ENCODE measurements around the gene IVNS1ABP. TPM values are rescaled to one million over a fixed set of nuclear protein-coding genes. Genes with fewer than 3 reads are reported as not detected.

Gene IVNS1ABP
- total RNA-seq, 1 donor from 2014 or later: 72.7 TPM

DNA sequence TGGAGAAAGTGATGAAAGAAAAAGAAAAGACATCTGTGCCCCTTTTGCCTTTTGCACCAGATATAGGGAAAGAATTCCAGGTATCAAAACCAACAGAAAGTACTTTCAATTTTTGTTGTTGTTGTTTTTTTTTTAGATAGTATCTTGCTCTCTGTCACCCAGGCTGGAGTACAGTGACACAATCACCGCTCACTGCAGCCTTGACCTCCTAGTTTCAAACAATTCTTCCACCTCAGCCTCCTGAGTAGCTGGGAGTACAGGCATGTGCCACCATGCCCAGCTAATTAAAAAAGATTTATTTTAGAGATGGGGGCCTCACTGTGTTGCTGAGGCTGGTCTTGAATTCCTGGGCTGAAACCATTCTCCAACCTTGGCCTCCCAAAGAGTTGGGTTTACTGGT lies 31.3 kb upstream of the IVNS1ABP start:
- Histone ChIP-seq H3K27me3 (ENCODE audit: control insufficient read depth, insufficient read depth, low read length) (no peaks in the 10 kb centered on the region), H3K36me3 (ENCODE audit: control insufficient read depth, insufficient read depth, low read length) (no peaks in the 10 kb centered on the region), H3K4me3 (ENCODE audit: low read depth, low read length) (no peak overlapping the region)
- no peak for DNase-seq (ENCODE audit: low read depth)
- FAIRE-seq: no peak
- TF ChIP-seq, protein P1, sequence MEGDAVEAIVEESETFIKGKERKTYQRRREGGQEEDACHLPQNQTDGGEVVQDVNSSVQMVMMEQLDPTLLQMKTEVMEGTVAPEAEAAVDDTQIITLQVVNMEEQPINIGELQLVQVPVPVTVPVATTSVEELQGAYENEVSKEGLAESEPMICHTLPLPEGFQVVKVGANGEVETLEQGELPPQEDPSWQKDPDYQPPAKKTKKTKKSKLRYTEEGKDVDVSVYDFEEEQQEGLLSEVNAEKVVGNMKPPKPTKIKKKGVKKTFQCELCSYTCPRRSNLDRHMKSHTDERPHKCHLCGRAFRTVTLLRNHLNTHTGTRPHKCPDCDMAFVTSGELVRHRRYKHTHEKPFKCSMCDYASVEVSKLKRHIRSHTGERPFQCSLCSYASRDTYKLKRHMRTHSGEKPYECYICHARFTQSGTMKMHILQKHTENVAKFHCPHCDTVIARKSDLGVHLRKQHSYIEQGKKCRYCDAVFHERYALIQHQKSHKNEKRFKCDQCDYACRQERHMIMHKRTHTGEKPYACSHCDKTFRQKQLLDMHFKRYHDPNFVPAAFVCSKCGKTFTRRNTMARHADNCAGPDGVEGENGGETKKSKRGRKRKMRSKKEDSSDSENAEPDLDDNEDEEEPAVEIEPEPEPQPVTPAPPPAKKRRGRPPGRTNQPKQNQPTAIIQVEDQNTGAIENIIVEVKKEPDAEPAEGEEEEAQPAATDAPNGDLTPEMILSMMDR (IDR thresholded peaks at IDR 0.05; ENCODE audit: insufficient read depth, low read length, severe bottlenecking): no peak

DNA sequence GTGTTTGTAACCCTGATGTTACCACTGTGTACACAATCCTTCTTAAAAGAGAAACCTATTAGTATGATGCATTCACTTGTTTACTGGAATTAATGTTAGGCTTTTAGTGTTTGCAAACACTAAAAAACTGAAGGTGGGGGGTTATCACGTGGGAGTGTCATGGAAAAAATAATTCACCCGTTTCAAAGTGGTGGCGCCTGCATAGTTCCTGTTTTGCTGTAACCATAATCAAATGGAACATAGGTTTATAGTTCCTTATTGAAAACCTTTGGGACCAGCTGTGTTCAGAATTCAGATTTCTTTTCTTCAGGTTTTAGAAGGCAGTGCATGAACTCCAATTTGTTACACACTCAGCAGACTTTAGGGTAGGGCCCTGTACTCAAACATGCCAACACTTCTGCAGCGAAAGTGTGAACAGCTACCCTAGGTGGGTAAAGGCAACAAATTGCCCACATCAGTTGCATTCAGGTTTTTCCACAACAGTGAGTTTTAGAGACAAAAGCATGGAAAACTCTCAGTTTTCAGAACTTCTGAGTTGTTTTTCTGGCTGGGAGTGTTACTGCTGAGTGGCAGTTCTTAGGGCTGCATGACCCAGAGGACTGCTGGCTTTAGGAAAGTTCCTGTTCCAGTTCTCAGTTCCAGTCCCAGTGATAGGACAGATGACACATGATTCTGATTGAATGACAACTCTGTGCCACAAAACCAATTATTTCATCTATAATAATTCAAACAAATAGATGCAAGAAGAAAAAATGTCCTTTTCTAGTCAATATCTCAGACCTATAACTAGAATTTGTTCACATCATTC lies 29.1 kb upstream of the IVNS1ABP start:
- H3K36me3 ChIP-seq (ENCODE audit: control insufficient read depth, insufficient read depth, low read length): no peaks in the 10 kb centered on the region
- no peak overlapping the region for H3K4me3 ChIP-seq (ENCODE audit: low read depth, low read length)
- FAIRE-seq (no peak), DNase-seq (ENCODE audit: low read depth) (no peak)
- H3K27me3 ChIP-seq (ENCODE audit: control insufficient read depth, insufficient read depth, low read length): no peaks in the 10 kb centered on the region
- TF ChIP-seq, protein P1 (IDR thresholded peaks at IDR 0.05; ENCODE audit: insufficient read depth, low read length, severe bottlenecking): no peak

- no peak for DNase-seq (ENCODE audit: low read depth)
- Histone ChIP-seq H3K4me3 (ENCODE audit: low read depth, low read length) (no peak overlapping the region), H3K36me3 (ENCODE audit: control insufficient read depth, insufficient read depth, low read length) (no peaks in the 10 kb centered on the region), H3K27me3 (ENCODE audit: control insufficient read depth, insufficient read depth, low read length) (no peaks in the 10 kb centered on the region)
- no peak for FAIRE-seq
- TF ChIP-seq, protein P1 (IDR thresholded peaks at IDR 0.05; ENCODE audit: insufficient read depth, low read length, severe bottlenecking): no peak
These were observed 26.3 kb upstream of the IVNS1ABP start for GRCh38 chr1:185343306-185343705.

DNA sequence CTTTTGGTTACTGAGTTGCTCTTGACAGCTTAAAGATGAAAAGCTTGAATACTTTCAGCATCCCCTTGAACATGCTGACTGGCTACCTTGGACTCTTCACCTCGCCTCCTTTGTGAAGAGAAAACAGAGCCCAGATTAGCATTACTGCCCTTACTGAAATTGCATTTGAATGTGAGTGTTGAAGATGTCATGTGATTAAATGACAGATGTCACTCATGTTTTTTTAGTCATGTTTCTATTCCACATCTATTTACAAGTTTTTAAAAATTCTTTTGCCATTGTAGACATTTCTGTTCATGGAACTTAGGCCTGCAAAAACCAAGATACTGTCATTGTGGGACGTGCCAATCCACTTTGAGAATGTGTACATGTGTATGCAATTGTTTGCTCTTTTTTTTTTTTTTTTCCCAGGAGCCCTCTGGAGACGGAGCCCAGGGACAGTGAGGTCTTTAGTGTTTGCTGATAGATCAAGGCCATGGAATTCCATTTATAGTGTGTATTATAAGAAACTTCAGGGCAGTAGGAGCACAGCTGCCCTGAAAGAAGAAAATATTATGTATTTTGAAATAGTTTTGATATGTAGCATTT lies 25.7 kb upstream of the IVNS1ABP start:
- no peaks in the 10 kb centered on the region for H3K36me3 ChIP-seq (ENCODE audit: control insufficient read depth, insufficient read depth, low read length)
- FAIRE-seq (no peak), DNase-seq (ENCODE audit: low read depth) (no peak)
- TF ChIP-seq, protein P1 (IDR thresholded peaks at IDR 0.05; ENCODE audit: insufficient read depth, low read length, severe bottlenecking): no peak
- no peak overlapping the region for H3K4me3 ChIP-seq (ENCODE audit: low read depth, low read length)
- no peaks in the 10 kb centered on the region for H3K27me3 ChIP-seq (ENCODE audit: control insufficient read depth, insufficient read depth, low read length)

DNA sequence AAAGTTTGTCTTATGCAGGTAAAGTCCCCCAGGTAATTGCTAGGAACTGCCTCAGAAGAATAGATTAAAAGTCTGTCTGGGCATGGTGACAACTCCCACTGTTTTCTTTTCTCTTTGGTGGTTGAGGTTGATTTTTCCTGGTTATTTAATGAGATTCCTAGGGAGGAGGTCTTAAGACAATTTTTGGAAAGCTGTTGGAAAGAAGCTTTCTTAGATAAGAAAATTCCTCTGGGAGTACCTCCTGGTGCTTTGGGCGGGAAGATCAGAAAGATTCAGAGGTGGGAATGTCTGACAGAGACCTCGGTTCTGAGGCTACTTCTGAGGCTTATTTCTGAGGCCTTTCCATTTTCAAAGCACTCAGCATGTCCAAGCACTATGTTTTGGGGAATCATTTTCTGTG lies 25.0 kb upstream of the IVNS1ABP start:
- no peak for DNase-seq (ENCODE audit: low read depth)
- FAIRE-seq: no peak
- TF ChIP-seq, protein P1 (IDR thresholded peaks at IDR 0.05; ENCODE audit: insufficient read depth, low read length, severe bottlenecking): no peak
- H3K27me3 ChIP-seq (ENCODE audit: control insufficient read depth, insufficient read depth, low read length): no peaks in the 10 kb centered on the region
- no peaks in the 10 kb centered on the region for H3K36me3 ChIP-seq (ENCODE audit: control insufficient read depth, insufficient read depth, low read length)
- H3K4me3 ChIP-seq (ENCODE audit: low read depth, low read length): no peak overlapping the region
